B cell (primary cell): ENCODE data around the gene AP1G1.

ENCODE experiments used
- CTCF ChIP-seq: fragments of 200-600 bp; IDR thresholded peaks from one replicate; pipeline ENCODE4 v1.8.0; 2022; ENCODE audit warnings: antibody characterized with exemption, mild to moderate bottlenecking
- EZH2 ChIP-seq: IDR thresholded peaks from 2 replicates; pipeline ENCODE4 v1.6.1; 2012; ENCODE audit warnings: borderline replicate concordance, low read depth, mild to moderate bottlenecking, moderate library complexity, low read length; ENCODE audit not compliant: insufficient read depth, poor library complexity, severe bottlenecking

DNA sequence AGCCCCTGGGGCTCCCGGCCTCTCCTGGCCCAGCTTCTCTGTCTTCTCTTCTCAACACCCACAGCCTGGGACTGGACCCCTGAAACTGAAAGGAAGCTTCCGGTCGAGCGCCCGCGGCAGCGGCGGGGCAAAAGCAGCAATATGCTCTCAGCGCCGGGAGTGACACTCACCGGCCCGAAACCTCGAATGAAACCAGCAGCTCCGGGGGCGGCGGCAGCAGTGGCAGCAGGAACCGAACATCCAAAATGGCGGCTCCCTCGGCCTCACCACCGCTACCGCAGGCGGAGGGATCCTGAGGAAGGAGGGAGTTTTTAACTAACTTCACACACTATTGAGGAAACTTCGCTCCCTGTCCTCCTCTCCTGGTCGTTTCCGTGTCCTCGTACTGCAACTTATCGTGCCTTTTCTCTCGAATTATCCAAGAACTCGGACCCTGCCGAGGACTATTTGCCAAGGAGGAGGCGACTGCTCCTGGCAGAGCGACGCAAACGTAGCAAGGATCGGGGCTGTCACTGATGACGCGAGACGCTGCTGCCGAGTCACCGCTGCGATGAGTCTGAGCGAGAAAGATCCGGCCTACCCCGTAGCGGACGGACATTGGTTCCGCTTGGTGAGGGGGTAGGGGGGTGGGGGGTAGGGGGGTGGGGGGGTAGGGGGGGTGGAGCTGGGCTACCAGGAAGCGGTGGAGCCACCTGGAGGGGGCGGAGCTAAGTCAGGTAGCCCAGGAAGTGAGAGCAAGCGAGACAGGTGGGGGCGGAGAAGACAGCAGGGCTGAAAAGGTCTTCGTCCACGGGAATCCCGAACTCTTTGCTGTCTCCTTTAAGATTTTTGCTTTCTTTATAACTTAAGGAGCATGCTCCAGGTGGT lies at the start of gene AP1G1:
- TF ChIP-seq EZH2 (no peak), CTCF (no peak)
